NT2/D1 (cell line): ENCODE measurements around the gene PSD.

Source experiments
- YY1 ChIP-seq: IDR thresholded peaks from 2 replicates; pipeline ENCODE4 v1.6.1; 2011; ENCODE audit not compliant: insufficient read length, insufficient read depth
- ZNF274 ChIP-seq: IDR thresholded peaks from 2 replicates; pipeline ENCODE4 v1.6.1; 2011; ENCODE audit warnings: mild to moderate bottlenecking, low read depth, low read length

DNA sequence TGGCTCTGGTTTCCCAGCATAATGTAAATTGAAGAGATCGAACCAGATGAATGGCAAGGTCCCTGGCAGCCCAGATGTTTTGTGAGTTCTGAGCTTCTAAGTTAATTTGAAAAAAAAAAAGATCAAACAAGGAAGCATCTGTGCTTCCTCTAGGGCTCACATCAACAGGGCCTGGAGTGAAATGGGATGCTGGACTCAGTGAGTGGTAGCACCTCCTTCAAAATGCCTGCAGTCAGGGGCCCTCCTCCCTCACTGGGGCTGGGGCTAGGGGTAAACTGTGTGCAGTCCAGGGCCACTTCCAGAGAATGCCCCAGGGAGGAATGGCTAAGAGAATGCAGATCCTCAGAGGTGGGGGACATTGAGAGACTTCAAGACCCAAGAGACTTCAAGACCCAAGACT is 19.8 kb upstream of the PSD start:
- no peak for TF ChIP-seq YY1
- no peak for TF ChIP-seq ZNF274
